ENCODE data around the gene PRDX5. TPM values are rescaled to one million over a fixed set of nuclear protein-coding genes. Genes with fewer than 3 reads are reported as not detected.

The PRDX5 gene
- total and polyA plus RNA-seq, 4 donors: 66.8 to 201 (median 135) TPM

DNA sequence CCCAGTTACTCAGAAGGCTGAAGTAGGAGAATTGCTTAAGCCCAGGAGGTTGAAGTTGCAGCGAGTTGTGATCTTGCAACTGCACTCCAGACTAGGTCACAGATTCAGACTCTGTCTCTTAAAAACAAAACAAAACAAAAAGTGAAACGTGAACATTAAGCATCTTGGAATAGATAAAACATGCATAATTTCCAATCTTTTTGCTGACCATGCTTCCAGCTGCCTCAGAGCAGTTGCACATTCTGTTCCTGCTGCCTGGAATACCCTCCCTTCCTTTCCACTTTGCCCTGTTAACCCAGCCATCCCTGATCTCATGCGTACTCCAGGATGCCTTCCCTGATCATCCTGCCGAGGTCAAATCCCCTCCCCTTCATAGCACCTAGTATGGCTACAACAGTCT is 21.4 kb downstream of the PRDX5 start:
- Histone ChIP-seq H3K36me3 (ENCODE audit: control insufficient read depth in 4 of 4, insufficient read depth in 3 of 4, low read depth in 1 of 4, low read length in 3 of 4) (no peaks in the 10 kb centered on the region), H3K9ac (ENCODE audit: low read depth in 1 of 2, low read length in 2 of 2) (no peak overlapping the region), H3K27me3 (ENCODE audit: control insufficient read depth in 4 of 4, insufficient read depth in 4 of 4, low read length in 3 of 4) (no peaks in the 10 kb centered on the region), H3K27ac (ENCODE audit: low read depth in 1 of 2, low read length in 2 of 2) (no peak overlapping the region), H3K4me1 (ENCODE audit: control insufficient read depth in 4 of 4, insufficient read depth in 4 of 4, low read length in 3 of 4) (peaks cover 0 to 12% (median 7%) of the 10 kb centered on the region in 4 donors), H3K4me3 (ENCODE audit: low read depth in 1 of 3, low read length in 3 of 3) (no peak overlapping the region), H3K9me3 (ENCODE audit: control insufficient read depth in 4 of 4, low read length in 3 of 4) (no peaks in the 10 kb centered on the region)
- DNase-seq (ENCODE audit: low spot score): no peak
- TF ChIP-seq EGR1 (IDR thresholded peaks at IDR 0.05; ENCODE audit: low read depth in 2 of 2): no peak
- TF ChIP-seq, protein P1, sequence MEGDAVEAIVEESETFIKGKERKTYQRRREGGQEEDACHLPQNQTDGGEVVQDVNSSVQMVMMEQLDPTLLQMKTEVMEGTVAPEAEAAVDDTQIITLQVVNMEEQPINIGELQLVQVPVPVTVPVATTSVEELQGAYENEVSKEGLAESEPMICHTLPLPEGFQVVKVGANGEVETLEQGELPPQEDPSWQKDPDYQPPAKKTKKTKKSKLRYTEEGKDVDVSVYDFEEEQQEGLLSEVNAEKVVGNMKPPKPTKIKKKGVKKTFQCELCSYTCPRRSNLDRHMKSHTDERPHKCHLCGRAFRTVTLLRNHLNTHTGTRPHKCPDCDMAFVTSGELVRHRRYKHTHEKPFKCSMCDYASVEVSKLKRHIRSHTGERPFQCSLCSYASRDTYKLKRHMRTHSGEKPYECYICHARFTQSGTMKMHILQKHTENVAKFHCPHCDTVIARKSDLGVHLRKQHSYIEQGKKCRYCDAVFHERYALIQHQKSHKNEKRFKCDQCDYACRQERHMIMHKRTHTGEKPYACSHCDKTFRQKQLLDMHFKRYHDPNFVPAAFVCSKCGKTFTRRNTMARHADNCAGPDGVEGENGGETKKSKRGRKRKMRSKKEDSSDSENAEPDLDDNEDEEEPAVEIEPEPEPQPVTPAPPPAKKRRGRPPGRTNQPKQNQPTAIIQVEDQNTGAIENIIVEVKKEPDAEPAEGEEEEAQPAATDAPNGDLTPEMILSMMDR (IDR thresholded peaks at IDR 0.05; ENCODE audit: low read depth, low read length, missing input control): no peak
- TF ChIP-seq NR2F2 (IDR thresholded peaks at IDR 0.05): no peak
- TF ChIP-seq FOXA2 (IDR thresholded peaks at IDR 0.05): no peak
- no peak for TF ChIP-seq HNF4A (conservative IDR thresholded peaks at IDR 0.05)
- TF ChIP-seq TAF1 (conservative IDR thresholded peaks at IDR 0.05): no peak
- no peak for TF ChIP-seq YY1 (IDR thresholded peaks at IDR 0.05)
- TF ChIP-seq RAD21 (IDR thresholded peaks at IDR 0.05): no peak
- no peak for TF ChIP-seq JUND (IDR thresholded peaks at IDR 0.05)
- no peak for TF ChIP-seq HNF4G (IDR thresholded peaks at IDR 0.05)
- TF ChIP-seq GABPA (IDR thresholded peaks at IDR 0.05 in 1 of 2, conservative IDR thresholded peaks at IDR 0.05 in 1 of 2): no peak
- TF ChIP-seq, protein P2, sequence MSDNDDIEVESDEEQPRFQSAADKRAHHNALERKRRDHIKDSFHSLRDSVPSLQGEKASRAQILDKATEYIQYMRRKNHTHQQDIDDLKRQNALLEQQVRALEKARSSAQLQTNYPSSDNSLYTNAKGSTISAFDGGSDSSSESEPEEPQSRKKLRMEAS (IDR thresholded peaks at IDR 0.05): no peak
- TF ChIP-seq RXRA (IDR thresholded peaks at IDR 0.05): no peak
- no peak for TF ChIP-seq SP1 (IDR thresholded peaks at IDR 0.05)
- TF ChIP-seq, protein P3, sequence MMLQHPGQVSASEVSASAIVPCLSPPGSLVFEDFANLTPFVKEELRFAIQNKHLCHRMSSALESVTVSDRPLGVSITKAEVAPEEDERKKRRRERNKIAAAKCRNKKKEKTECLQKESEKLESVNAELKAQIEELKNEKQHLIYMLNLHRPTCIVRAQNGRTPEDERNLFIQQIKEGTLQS (IDR thresholded peaks at IDR 0.05): no peak
- TF ChIP-seq, protein P4, sequence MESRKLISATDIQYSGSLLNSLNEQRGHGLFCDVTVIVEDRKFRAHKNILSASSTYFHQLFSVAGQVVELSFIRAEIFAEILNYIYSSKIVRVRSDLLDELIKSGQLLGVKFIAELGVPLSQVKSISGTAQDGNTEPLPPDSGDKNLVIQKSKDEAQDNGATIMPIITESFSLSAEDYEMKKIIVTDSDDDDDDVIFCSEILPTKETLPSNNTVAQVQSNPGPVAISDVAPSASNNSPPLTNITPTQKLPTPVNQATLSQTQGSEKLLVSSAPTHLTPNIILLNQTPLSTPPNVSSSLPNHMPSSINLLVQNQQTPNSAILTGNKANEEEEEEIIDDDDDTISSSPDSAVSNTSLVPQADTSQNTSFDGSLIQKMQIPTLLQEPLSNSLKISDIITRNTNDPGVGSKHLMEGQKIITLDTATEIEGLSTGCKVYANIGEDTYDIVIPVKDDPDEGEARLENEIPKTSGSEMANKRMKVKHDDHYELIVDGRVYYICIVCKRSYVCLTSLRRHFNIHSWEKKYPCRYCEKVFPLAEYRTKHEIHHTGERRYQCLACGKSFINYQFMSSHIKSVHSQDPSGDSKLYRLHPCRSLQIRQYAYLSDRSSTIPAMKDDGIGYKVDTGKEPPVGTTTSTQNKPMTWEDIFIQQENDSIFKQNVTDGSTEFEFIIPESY (IDR thresholded peaks at IDR 0.05): no peak
- WGBS: 63% methylated on average over 4 of the region's 4 CpGs

DNA sequence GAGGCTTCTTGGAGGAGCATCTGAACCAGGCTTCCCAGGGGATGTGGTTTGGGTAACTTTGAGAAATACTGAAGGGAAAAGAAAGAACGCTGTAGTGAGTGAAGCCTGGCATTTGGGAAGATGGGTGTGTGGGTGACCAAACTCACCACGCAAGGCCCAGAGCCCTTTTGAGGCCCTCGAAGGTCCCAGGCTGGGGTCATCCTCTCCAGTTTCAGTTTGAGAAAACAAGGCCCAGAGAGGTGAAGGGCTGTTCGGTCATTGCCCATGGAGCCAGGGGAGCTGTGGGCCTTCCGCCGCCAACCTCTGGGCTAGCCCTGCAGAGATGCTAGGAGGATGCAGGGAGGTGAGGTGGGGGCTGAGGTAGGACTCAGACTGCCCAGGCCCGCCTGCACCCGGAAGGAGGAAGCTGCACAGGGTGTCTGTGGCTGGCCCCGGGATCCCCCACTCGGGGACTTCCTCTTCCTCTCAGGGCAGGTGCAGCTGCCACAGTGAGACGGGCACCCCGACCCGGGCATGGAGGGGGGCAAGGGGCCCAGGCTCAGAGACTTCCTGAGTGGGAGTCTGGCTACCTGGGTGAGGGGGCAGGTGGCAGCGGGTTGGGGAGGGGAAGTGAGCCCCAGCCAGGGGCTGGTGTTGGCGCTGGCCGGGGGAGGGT is 22.0 kb downstream of the PRDX5 start, which contains the start of gene CCDC88B:
Gene CCDC88B, plus strand, starts transcription at position 451 of the 655 bp plus-strand sequence. Its CDS starts 63 bp downstream, at position 514.
- no peaks in the 10 kb centered on the region for H3K9me3 ChIP-seq (ENCODE audit: control insufficient read depth in 4 of 4, low read length in 3 of 4)
- no peak within 1 kb of the TSS for H3K9ac ChIP-seq (ENCODE audit: low read depth in 1 of 2, low read length in 2 of 2)
- H3K27me3 ChIP-seq (ENCODE audit: control insufficient read depth in 4 of 4, insufficient read depth in 4 of 4, low read length in 3 of 4): no peaks in the 10 kb centered on the region
- H3K4me1 ChIP-seq (ENCODE audit: control insufficient read depth in 4 of 4, insufficient read depth in 4 of 4, low read length in 3 of 4): peaks cover 0 to 12% (median 7%) of the 10 kb centered on the region in 4 donors
- no peaks in the 10 kb centered on the region for H3K36me3 ChIP-seq (ENCODE audit: control insufficient read depth in 4 of 4, insufficient read depth in 3 of 4, low read depth in 1 of 4, low read length in 3 of 4)
- no peak for DNase-seq (ENCODE audit: low spot score)
- peak within 1 kb of the TSS; percentile 18 to 61 for H3K27ac ChIP-seq (ENCODE audit: low read depth in 1 of 2, low read length in 2 of 2)
- TF ChIP-seq JUND (IDR thresholded peaks at IDR 0.05): no peak
- TF ChIP-seq RAD21 (IDR thresholded peaks at IDR 0.05): no peak
- TF ChIP-seq HNF4G (IDR thresholded peaks at IDR 0.05): no peak
- TF ChIP-seq, protein P5, sequence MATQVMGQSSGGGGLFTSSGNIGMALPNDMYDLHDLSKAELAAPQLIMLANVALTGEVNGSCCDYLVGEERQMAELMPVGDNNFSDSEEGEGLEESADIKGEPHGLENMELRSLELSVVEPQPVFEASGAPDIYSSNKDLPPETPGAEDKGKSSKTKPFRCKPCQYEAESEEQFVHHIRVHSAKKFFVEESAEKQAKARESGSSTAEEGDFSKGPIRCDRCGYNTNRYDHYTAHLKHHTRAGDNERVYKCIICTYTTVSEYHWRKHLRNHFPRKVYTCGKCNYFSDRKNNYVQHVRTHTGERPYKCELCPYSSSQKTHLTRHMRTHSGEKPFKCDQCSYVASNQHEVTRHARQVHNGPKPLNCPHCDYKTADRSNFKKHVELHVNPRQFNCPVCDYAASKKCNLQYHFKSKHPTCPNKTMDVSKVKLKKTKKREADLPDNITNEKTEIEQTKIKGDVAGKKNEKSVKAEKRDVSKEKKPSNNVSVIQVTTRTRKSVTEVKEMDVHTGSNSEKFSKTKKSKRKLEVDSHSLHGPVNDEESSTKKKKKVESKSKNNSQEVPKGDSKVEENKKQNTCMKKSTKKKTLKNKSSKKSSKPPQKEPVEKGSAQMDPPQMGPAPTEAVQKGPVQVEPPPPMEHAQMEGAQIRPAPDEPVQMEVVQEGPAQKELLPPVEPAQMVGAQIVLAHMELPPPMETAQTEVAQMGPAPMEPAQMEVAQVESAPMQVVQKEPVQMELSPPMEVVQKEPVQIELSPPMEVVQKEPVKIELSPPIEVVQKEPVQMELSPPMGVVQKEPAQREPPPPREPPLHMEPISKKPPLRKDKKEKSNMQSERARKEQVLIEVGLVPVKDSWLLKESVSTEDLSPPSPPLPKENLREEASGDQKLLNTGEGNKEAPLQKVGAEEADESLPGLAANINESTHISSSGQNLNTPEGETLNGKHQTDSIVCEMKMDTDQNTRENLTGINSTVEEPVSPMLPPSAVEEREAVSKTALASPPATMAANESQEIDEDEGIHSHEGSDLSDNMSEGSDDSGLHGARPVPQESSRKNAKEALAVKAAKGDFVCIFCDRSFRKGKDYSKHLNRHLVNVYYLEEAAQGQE (IDR thresholded peaks at IDR 0.05): no peak
- TF ChIP-seq, protein P2 (IDR thresholded peaks at IDR 0.05): no peak
- no peak for TF ChIP-seq YY1 (IDR thresholded peaks at IDR 0.05)
- no peak for TF ChIP-seq GABPA (IDR thresholded peaks at IDR 0.05 in 1 of 2, conservative IDR thresholded peaks at IDR 0.05 in 1 of 2)
- no peak for TF ChIP-seq HNF4A (conservative IDR thresholded peaks at IDR 0.05)
- no peak for TF ChIP-seq NR2F2 (IDR thresholded peaks at IDR 0.05)
- no peak for TF ChIP-seq TAF1 (conservative IDR thresholded peaks at IDR 0.05)
- TF ChIP-seq, protein P4 (IDR thresholded peaks at IDR 0.05): no peak
- TF ChIP-seq, protein P3 (IDR thresholded peaks at IDR 0.05): no peak
- no peak for TF ChIP-seq SP1 (IDR thresholded peaks at IDR 0.05)
- peak within 1 kb of the TSS in 1 of 3 donors; percentile 21 for H3K4me3 ChIP-seq (ENCODE audit: low read depth in 1 of 3, low read length in 3 of 3)
- WGBS: 74% methylated on average over 16 of the region's 16 CpGs
